Smooth muscle cell (in vitro differentiated cells): ENCODE results near the gene TNFRSF1B. TPM values are rescaled to one million over a fixed set of nuclear protein-coding genes. Genes with fewer than 3 reads are reported as not detected.

ENCODE experiments used
- DNase-seq: peaks from one replicate; lab custom pipeline; 2025; ENCODE audit not compliant: unreplicated experiment; lab: John Stamatoyannopoulos, UW
- H2AFZ ChIP-seq: fragments of 200-600 bp; sonication (generic); 2 replicates; pipeline ENCODE4 v1.6.0; 2016; ENCODE audit warnings: antibody characterized with exemption, low read depth, mild to moderate bottlenecking
- H3F3A ChIP-seq: fragments of 200-600 bp; sonication (generic); 2 replicates; pipeline ENCODE4 v1.6.0; 2017; ENCODE audit warnings: antibody characterized with exemption, low read depth
- H3K27ac ChIP-seq: fragments of 200-600 bp; sonication (generic); 2 replicates; pipeline ENCODE4 v1.5.1; 2016; ENCODE audit warnings: low read depth, mild to moderate bottlenecking
- H3K27me3 ChIP-seq: fragments of 200-600 bp; sonication (generic); 2 replicates; pipeline ENCODE4 v1.6.1; 2016; ENCODE audit warnings: low read depth, mild to moderate bottlenecking
- H3K36me3 ChIP-seq: fragments of 200-600 bp; sonication (generic); 2 replicates; pipeline ENCODE4 v1.5.1; 2016; ENCODE audit warnings: low read depth
- H3K4me1 ChIP-seq: fragments of 200-600 bp; sonication (generic); 2 replicates; pipeline ENCODE4 v1.5.1; 2016; ENCODE audit warnings: low read depth
- H3K4me2 ChIP-seq: fragments of 200-600 bp; sonication (generic); 2 replicates; pipeline ENCODE4 v1.6.0; 2016; ENCODE audit warnings: mild to moderate bottlenecking
- H3K4me3 ChIP-seq: fragments of 200-600 bp; sonication (generic); 2 replicates; pipeline ENCODE4 v1.5.1; 2016; ENCODE audit warnings: mild to moderate bottlenecking
- H3K79me2 ChIP-seq: fragments of 200-600 bp; sonication (generic); 2 replicates; pipeline ENCODE4 v1.6.0; 2016; ENCODE audit warnings: low read depth, mild to moderate bottlenecking
- H3K9ac ChIP-seq: fragments of 200-600 bp; sonication (generic); 2 replicates; pipeline ENCODE4 v1.6.0; 2016; ENCODE audit warnings: low read depth
- H3K9me3 ChIP-seq: fragments of 200-600 bp; sonication (generic); replicated peaks from 2 replicates; pipeline ENCODE4 v1.5.1; 2016; ENCODE audit warnings: low read depth
- H4K20me1 ChIP-seq: fragments of 200-600 bp; sonication (generic); 2 replicates; pipeline ENCODE4 v1.6.0; 2016; ENCODE audit warnings: low read depth
- WGBS: methylation state at CpG from one replicate; pipeline ENCODE4 v1.1.7; 2016; ENCODE audit warnings: low lambda C conversion rate; 5-methylcytosine and 5-hydroxymethylcytosine counted together
- polyA plus RNA-seq: library from polyadenylated mRNA; unstranded; fragments of >200 nt; fragmentation: Nextera tagmentation; extraction: Ambion mirVana; gene quantifications from 2 replicates; pipeline ENCODE4 v1.2.1, GENCODE V29; 2016
- total RNA-seq: library from RNA; depleted of rRNA; stranded (reverse); fragments of >200 nt; gene quantifications from 2 replicates; pipeline ENCODE4 v1.2.3, GENCODE V29; 2014
- TF ChIP-seq, protein P1 (sequence below): fragments of 200-600 bp; sonication (generic); IDR thresholded peaks from 2 replicates; pipeline ENCODE4 v1.5.1; 2017; ENCODE audit warnings: borderline replicate concordance, mild to moderate bottlenecking, antibody characterized with exemption; ENCODE audit not compliant: insufficient read depth, poor library complexity, severe bottlenecking

The TNFRSF1B gene
- total and polyA plus RNA-seq, 2 experiments from 2014 or later = 9.0 to 20.3 TPM

GRCh38 chr1:12171206-12172041 lies 4.6 kb downstream of the TNFRSF1B start:
- WGBS = 95% methylated on average over 12 of the region's 12 CpGs
- no peak overlapping the region for H3K4me3 ChIP-seq
- H2AFZ ChIP-seq = no peak overlapping the region
- H4K20me1 ChIP-seq = no peaks in the 10 kb centered on the region
- no peak overlapping the region for H3K9ac ChIP-seq
- H3K4me2 ChIP-seq = no peak overlapping the region
- peaks cover 14% of the 10 kb centered on the region for H3F3A ChIP-seq
- peaks cover 19% of the 10 kb centered on the region for H3K4me1 ChIP-seq
- H3K9me3 ChIP-seq = no peaks in the 10 kb centered on the region
- peaks cover 9% of the 10 kb centered on the region for H3K79me2 ChIP-seq
- H3K36me3 ChIP-seq = no peaks in the 10 kb centered on the region
- no peak overlapping the region for H3K27ac ChIP-seq
- TF ChIP-seq, protein P1, sequence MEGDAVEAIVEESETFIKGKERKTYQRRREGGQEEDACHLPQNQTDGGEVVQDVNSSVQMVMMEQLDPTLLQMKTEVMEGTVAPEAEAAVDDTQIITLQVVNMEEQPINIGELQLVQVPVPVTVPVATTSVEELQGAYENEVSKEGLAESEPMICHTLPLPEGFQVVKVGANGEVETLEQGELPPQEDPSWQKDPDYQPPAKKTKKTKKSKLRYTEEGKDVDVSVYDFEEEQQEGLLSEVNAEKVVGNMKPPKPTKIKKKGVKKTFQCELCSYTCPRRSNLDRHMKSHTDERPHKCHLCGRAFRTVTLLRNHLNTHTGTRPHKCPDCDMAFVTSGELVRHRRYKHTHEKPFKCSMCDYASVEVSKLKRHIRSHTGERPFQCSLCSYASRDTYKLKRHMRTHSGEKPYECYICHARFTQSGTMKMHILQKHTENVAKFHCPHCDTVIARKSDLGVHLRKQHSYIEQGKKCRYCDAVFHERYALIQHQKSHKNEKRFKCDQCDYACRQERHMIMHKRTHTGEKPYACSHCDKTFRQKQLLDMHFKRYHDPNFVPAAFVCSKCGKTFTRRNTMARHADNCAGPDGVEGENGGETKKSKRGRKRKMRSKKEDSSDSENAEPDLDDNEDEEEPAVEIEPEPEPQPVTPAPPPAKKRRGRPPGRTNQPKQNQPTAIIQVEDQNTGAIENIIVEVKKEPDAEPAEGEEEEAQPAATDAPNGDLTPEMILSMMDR = no peak
- no peak for DNase-seq
- no peaks in the 10 kb centered on the region for H3K27me3 ChIP-seq

DNA sequence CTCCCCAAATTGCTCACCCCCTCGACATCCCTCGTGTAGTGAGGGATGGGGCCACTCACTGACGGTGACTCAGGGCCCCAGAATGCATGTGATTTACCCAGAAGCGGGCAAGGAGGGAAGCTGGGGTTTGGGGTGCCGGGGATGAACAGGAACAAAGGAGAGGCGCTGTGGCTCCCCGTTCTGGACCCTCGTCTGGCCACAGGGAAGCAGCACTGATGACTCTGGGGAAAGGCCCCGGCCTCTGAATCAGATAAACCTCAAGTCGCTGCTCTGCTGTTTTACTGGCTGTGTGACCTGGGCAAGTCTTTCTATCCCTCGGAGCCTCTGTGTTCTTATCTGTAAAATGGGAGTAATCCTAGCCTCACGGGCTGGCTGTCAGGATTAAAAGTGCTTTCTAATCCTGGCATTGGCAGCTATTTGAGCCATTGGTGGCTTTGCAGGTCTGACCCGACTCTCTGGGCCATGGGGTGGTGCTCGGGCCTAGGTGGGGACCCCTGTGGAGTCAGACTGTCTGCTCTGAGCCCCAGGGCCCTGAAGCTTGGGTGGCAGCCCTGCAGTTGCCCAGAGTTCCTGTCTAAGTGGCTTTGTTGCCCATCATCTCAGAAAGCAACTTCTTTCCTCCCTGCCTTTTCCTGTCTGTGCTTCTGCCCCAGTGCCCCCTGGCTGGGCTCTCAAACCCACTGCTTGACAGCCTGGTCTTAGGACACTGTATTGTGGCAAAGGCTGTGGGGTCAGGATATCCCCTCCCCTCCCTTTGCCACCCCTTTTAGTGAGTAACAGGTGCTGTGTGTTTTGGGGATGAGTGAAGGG lies 5.5 kb downstream of the TNFRSF1B start:
- H3K9ac ChIP-seq = no peak overlapping the region
- H3K4me1 ChIP-seq = peaks cover 14% of the 10 kb centered on the region
- H3K4me3 ChIP-seq = no peak overlapping the region
- H3K27me3 ChIP-seq = no peaks in the 10 kb centered on the region
- H3K27ac ChIP-seq = no peak overlapping the region
- peaks cover 9% of the 10 kb centered on the region for H3K79me2 ChIP-seq
- H2AFZ ChIP-seq = no peak overlapping the region
- H3K4me2 ChIP-seq = no peak overlapping the region
- H3F3A ChIP-seq = peaks cover 16% of the 10 kb centered on the region
- DNase-seq = no peak
- no peaks in the 10 kb centered on the region for H4K20me1 ChIP-seq
- TF ChIP-seq, protein P1 = no peak
- no peaks in the 10 kb centered on the region for H3K9me3 ChIP-seq
- H3K36me3 ChIP-seq = no peaks in the 10 kb centered on the region
- WGBS = 84% methylated on average over 14 of the region's 14 CpGs

DNA sequence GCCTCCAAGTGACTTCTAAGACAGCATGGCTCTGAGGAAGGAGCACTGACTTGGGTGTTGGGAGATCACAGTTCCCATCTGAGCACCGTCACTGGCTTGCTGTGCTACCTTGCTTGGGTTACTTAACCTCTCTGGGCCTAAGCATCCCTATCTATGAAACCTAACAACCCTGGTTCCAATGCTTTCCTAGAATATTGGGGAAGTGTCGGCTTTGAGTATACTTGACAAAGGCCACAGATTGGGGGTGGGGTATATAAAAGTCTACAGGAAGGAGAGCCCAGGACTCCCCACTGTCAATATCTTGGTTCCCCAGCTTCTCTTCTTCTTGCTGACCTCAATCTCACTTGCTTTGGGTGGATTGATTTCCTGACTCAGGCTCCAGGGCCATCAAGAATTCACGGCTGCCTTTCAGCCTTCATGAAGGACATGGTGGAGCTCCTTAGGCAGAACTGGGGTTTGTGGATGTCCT lies 6.3 kb downstream of the TNFRSF1B start:
- Histone ChIP-seq H3K27ac (no peak overlapping the region), H2AFZ (no peak overlapping the region), H3K36me3 (no peaks in the 10 kb centered on the region), H3K9me3 (no peaks in the 10 kb centered on the region), H3K4me2 (no peak overlapping the region), H3F3A (peaks cover 16% of the 10 kb centered on the region), H3K4me3 (no peak overlapping the region), H3K27me3 (no peaks in the 10 kb centered on the region), H4K20me1 (no peaks in the 10 kb centered on the region), H3K9ac (no peak overlapping the region), H3K4me1 (peaks cover 14% of the 10 kb centered on the region), H3K79me2 (peaks cover 9% of the 10 kb centered on the region)
- no peak for DNase-seq
- TF ChIP-seq, protein P1 = no peak
- WGBS = 95% methylated on average over 3 of the region's 3 CpGs
